A549 treated with dexamethasone at 1 μM for 4 hours (cell line): ENCODE measurements around the gene RDH14. TPM values are rescaled to one million over a fixed set of nuclear protein-coding genes. Genes with fewer than 3 reads are reported as not detected.

Source experiments
- total RNA-seq: library from RNA; stranded (reverse); fragments of 200-300 nt; extraction: Qiagen RNA extraction; gene quantifications from 5 replicates; pipeline ENCODE4 v1.2.3, GENCODE V29; 2022

Gene RDH14, protein sequence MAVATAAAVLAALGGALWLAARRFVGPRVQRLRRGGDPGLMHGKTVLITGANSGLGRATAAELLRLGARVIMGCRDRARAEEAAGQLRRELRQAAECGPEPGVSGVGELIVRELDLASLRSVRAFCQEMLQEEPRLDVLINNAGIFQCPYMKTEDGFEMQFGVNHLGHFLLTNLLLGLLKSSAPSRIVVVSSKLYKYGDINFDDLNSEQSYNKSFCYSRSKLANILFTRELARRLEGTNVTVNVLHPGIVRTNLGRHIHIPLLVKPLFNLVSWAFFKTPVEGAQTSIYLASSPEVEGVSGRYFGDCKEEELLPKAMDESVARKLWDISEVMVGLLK
- total RNA-seq = 38.3 to 44.3 TPM (median 43.1 TPM) in 5 replicates

DNA sequence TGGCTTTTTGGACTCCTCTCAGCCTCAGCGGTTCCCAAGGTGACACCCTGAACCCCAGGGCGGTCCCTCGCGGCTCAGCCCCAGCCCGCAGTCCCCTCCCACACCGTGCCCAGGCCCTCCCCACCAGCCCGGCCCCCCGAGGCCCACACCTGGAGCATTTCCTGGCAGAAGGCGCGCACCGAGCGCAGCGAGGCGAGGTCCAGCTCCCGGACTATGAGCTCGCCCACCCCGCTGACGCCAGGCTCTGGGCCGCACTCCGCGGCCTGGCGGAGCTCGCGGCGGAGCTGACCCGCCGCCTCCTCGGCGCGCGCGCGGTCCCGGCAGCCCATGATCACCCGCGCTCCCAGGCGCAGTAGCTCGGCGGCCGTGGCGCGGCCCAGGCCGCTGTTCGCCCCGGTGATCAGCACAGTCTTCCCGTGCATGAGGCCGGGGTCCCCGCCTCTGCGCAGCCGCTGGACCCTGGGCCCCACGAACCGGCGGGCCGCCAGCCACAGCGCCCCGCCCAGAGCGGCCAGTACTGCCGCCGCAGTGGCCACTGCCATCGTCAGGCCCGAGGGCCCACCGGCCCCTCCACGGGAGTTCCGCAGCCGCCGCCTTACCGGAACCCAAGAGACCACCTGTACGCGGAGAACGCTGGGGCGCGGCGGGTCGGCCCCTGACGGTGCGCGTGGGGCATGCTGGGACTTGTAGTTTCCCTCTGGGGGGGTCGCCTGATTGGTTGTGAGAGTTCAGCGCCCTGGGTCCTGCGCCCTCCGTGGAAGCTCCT, at the start of gene RDH14:
Gene RDH14 (minus strand): TSS at position 623 of the 766 bp plus-strand sequence. CDS start 81 bp downstream, at position 542.

DNA sequence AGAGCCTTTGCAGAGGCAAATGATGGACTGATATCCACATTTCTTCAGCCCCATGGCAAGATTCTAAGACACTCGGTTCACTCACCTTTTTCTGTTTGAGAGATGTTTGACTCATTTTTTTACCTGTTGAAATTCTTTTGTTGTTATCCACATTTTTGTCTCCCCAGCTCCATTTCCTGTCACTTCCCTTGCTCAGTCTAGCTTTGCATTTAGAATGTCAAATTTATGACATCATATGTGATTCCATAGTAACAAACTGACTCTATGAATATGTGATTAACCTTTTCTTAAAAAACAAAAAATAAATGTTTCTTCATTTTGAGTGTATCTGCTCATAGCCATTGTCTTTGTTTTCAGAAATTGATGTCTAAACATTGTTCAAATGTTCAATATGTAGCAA, 28.9 kb upstream of the RDH14 start, which contains the start of gene NT5C1B:
Gene NT5C1B (minus strand): TSS at position 216 of the 400 bp plus-strand sequence. CDS start 101 bp downstream, at position 115.

Other genes with a start within 250 kb of the RDH14 start
- not detected in 5 replicates for gene NT5C1B, start 28.9 kb upstream of the RDH14 start, total RNA-seq